Uterus (tissue), 2 donors: ENCODE data around the gene ARHGEF17.

Experiments
- CTCF ChIP-seq, 4 experiments: fragments of 200-600 bp in 2 of 4; fragments of 450-650 bp in 2 of 4; sonication (generic) in 2 of 4; IDR thresholded peaks; one replicate each; pipeline ENCODE4 v1.5.1; 2016 to 2019; ENCODE audit warnings: antibody characterized with exemption in 4 of 4, mild to moderate bottlenecking in 2 of 4, moderate library complexity in 1 of 4
- POLR2A ChIP-seq, 2 donors: fragments of 450-650 bp; IDR thresholded peaks; one replicate each; pipeline ENCODE4 v1.6.1; 2016; ENCODE audit warnings: antibody characterized with exemption in 2 of 2, mild to moderate bottlenecking in 1 of 2, moderate library complexity in 1 of 2

- TF ChIP-seq CTCF (IDR thresholded peaks at IDR 0.05) (no peak), POLR2A (IDR thresholded peaks at IDR 0.05) (no peak)
These were observed 35.2 kb downstream of the ARHGEF17 start for GRCh38 chr11:73343076-73343873.
